ENCODE data around the gene EGR1.

- TF ChIP-seq CTCF (optimal IDR thresholded peaks at IDR 0.05 in 1 of 3, IDR thresholded peaks at IDR 0.05 in 1 of 3, conservative IDR thresholded peaks at IDR 0.05 in 1 of 3; ENCODE audit: extremely low read depth in 1 of 3, insufficient read depth in 2 of 3, low read length in 3 of 3) (no peak), EZH2 (IDR thresholded peaks at IDR 0.05; ENCODE audit: low read length) (no peak)
Observed at GRCh38 chr5:138491284-138491648, 26.0 kb downstream of the EGR1 start.
